HL-60 (cell line): ENCODE measurements around the gene OSBPL10.

Experiments used
- DNase-seq, 2 experiments: peaks; one replicate each; pipeline ENCODE4 v3.0.0-alpha.2; 2010 to 2020; ENCODE audit warnings: low read depth in 1 of 2, low spot score in 1 of 2
- H3K27ac ChIP-seq: fragments of 250-450 bp; sonication (Bioruptor Pico); replicated peaks from 2 replicates; pipeline ENCODE4 v1.5.1; 2020; ENCODE audit warnings: mild to moderate bottlenecking, moderate library complexity
- H3K27me3 ChIP-seq: fragments of 250-450 bp; sonication (Bioruptor Pico); 2 replicates; pipeline ENCODE4 v1.5.1; 2021; ENCODE audit warnings: mild to moderate bottlenecking, moderate library complexity; ENCODE audit not compliant: insufficient read depth, poor library complexity, severe bottlenecking
- H3K4me3 ChIP-seq: replicated peaks from 2 replicates; pipeline ENCODE4 v1.5.1; 2011; ENCODE audit warnings: mild to moderate bottlenecking, control low read depth, low read length; ENCODE audit not compliant: insufficient read depth
- GABPA ChIP-seq: IDR thresholded peaks from 2 replicates; pipeline ENCODE4 v1.6.1; 2012; ENCODE audit warnings: low read depth
- POLR2AphosphoS5 ChIP-seq: IDR thresholded peaks from 2 replicates; pipeline ENCODE4 v1.6.1; 2012; ENCODE audit warnings: low read depth
- SPI1 ChIP-seq: IDR thresholded peaks from 2 replicates; pipeline ENCODE4 v1.6.1; 2012; ENCODE audit warnings: low read depth, mild to moderate bottlenecking, borderline replicate concordance
- TF ChIP-seq, protein P1 (sequence below): IDR thresholded peaks from 2 replicates; pipeline ENCODE4 v1.6.1; 2012; ENCODE audit warnings: low read depth; ENCODE audit not compliant: insufficient replicate concordance
- TF ChIP-seq, protein P2 (sequence below): IDR thresholded peaks from one replicate; pipeline ENCODE4 v1.5.1; 2011; ENCODE audit warnings: low read length, control low read depth, inconsistent platforms; ENCODE audit not compliant: insufficient read depth

Gene OSBPL10

DNA sequence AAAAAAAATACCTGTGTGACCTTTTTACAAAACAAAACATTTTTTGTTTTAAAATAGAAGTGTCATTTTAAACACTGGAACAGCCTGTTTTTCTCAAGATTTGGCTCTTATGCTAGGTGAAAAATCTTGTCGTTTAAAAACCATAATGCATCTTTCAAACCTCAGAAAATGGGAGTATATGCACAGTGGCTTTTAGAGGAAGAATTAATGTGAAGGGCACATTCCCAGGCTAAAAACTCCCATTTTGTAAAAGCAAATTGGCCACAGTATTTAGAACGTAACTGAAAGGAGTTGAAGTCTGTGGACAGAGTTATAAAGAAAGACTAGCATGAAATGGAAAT, 190.0 kb downstream of the OSBPL10 start:
- Histone ChIP-seq H3K4me3 (no peak overlapping the region), H3K27me3 (no peaks in the 10 kb centered on the region), H3K27ac (no peak overlapping the region)
- DNase-seq: no peak
- TF ChIP-seq, protein P1, sequence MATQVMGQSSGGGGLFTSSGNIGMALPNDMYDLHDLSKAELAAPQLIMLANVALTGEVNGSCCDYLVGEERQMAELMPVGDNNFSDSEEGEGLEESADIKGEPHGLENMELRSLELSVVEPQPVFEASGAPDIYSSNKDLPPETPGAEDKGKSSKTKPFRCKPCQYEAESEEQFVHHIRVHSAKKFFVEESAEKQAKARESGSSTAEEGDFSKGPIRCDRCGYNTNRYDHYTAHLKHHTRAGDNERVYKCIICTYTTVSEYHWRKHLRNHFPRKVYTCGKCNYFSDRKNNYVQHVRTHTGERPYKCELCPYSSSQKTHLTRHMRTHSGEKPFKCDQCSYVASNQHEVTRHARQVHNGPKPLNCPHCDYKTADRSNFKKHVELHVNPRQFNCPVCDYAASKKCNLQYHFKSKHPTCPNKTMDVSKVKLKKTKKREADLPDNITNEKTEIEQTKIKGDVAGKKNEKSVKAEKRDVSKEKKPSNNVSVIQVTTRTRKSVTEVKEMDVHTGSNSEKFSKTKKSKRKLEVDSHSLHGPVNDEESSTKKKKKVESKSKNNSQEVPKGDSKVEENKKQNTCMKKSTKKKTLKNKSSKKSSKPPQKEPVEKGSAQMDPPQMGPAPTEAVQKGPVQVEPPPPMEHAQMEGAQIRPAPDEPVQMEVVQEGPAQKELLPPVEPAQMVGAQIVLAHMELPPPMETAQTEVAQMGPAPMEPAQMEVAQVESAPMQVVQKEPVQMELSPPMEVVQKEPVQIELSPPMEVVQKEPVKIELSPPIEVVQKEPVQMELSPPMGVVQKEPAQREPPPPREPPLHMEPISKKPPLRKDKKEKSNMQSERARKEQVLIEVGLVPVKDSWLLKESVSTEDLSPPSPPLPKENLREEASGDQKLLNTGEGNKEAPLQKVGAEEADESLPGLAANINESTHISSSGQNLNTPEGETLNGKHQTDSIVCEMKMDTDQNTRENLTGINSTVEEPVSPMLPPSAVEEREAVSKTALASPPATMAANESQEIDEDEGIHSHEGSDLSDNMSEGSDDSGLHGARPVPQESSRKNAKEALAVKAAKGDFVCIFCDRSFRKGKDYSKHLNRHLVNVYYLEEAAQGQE: no peak
- no peak for TF ChIP-seq POLR2AphosphoS5
- no peak for TF ChIP-seq SPI1
- no peak for TF ChIP-seq GABPA
- TF ChIP-seq, protein P2, sequence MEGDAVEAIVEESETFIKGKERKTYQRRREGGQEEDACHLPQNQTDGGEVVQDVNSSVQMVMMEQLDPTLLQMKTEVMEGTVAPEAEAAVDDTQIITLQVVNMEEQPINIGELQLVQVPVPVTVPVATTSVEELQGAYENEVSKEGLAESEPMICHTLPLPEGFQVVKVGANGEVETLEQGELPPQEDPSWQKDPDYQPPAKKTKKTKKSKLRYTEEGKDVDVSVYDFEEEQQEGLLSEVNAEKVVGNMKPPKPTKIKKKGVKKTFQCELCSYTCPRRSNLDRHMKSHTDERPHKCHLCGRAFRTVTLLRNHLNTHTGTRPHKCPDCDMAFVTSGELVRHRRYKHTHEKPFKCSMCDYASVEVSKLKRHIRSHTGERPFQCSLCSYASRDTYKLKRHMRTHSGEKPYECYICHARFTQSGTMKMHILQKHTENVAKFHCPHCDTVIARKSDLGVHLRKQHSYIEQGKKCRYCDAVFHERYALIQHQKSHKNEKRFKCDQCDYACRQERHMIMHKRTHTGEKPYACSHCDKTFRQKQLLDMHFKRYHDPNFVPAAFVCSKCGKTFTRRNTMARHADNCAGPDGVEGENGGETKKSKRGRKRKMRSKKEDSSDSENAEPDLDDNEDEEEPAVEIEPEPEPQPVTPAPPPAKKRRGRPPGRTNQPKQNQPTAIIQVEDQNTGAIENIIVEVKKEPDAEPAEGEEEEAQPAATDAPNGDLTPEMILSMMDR: no peak

- Histone ChIP-seq H3K4me3 (no peak overlapping the region), H3K27ac (no peak overlapping the region), H3K27me3 (no peaks in the 10 kb centered on the region)
- no peak for DNase-seq
- TF ChIP-seq POLR2AphosphoS5: no peak
- no peak for TF ChIP-seq GABPA
- TF ChIP-seq, protein P1: no peak
- TF ChIP-seq, protein P2: no peak
- TF ChIP-seq SPI1: no peak
Measured at GRCh38 chr3:31790193-31791089, 190.6 kb downstream of the OSBPL10 start.

DNA sequence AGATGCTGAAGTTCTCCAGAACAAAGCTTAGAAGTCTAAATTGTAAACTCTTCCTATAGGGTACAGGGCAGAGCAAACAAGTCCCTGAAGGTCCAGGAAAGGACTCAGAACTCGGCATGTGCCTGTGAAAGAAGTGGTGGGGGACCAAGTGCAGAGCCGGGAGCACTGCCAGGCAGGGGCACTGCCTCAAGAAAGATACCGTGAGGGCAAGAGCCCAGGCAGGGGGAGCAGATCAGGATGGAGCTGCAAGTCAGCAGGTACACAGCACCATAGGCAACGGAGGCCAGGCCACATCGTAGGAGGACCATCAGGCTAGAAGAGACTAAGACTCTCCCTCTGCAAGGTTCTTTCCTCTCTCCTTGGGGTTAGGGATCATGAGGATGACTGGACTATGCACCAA, 191.6 kb downstream of the OSBPL10 start:
- TF ChIP-seq, protein P2: no peak
- TF ChIP-seq SPI1 (no peak), GABPA (no peak), POLR2AphosphoS5 (no peak)
- TF ChIP-seq, protein P1: no peak
- no peak overlapping the region for H3K4me3 ChIP-seq
- H3K27ac ChIP-seq: no peak overlapping the region
- DNase-seq: no peak
- no peaks in the 10 kb centered on the region for H3K27me3 ChIP-seq
